HG02852 (cell line): Measurements from ENCODE around the gene ST6GAL2.

ENCODE experiments used
- ATAC-seq: cut with Tn5 transposase; IDR thresholded peaks from one replicate; pipeline ENCODE4 v1.9.1; 2021; ENCODE audit warnings: mild to moderate bottlenecking, moderate library complexity; ENCODE audit not compliant: unreplicated experiment

Gene ST6GAL2, protein sequence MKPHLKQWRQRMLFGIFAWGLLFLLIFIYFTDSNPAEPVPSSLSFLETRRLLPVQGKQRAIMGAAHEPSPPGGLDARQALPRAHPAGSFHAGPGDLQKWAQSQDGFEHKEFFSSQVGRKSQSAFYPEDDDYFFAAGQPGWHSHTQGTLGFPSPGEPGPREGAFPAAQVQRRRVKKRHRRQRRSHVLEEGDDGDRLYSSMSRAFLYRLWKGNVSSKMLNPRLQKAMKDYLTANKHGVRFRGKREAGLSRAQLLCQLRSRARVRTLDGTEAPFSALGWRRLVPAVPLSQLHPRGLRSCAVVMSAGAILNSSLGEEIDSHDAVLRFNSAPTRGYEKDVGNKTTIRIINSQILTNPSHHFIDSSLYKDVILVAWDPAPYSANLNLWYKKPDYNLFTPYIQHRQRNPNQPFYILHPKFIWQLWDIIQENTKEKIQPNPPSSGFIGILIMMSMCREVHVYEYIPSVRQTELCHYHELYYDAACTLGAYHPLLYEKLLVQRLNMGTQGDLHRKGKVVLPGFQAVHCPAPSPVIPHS

DNA sequence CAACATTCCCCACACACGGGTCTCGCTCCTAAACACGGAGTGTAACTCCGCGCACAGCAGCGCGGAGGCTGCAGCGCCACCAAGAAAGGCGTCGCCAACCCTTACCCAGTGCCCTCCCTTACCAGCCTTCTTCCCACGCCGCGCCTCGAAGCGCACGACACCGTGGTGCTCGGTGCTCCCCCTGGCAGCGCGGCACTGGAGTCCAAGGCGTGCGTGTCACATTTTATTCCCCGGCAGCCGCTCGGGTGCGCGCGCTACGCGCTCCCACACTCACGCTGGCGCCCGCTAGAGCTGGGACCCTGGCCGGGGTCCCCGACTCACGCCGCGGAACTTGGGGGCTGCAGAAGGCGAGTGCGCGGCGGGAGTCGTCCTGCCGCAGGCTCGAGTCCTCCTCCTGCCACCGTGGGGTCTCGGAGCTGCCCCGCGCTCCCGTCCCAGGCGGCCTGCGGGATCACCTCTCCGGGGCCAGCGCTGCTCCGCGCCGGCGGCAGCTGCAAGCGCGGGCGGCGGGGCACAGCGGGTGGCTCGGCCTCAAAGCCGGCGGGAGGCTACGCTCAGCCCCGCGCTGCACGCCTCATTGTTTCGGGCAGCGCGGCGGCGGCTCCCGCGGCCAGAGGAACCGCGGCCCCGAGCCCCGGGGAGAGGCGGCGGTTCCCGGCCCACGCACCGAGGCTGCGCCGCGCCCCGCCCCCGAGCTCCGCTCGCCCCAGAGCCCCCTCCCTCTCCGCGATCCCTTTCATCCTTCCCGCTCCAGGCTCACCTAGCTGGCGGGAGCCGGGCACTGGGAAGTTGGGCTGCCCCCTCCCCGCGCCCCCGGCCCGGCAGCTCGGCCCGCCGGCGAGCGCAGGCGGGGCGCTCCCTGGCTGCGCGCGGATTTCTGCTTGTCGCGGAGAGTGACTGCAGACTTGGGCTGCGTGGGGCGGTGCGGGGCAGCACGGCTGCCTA, at the start of gene ST6GAL2:
Gene ST6GAL2, minus strand, starts transcription at position 197 of the 945 bp plus-strand sequence. CDS start 42,190 bp downstream, outside the sequence.
- ATAC-seq = no peak

DNA sequence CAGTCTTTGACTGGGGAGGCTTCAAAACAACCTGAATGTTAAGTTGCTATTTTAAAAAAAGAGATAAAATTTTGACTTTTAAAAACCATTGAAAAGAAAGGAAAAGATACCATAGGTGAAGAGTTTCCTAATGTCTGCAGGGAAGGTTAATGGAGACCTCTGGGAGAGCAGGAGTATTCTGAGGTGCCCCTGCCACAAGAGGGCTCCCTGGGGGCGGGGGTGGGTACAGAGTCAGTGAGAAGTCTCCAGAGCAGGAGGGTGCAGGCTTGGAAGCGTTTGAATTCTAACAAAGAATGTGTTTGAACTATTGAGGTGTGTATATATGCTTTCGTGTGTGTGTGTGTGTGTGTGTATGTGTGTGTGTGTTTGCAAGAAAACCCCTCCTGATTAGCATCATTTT, 46.7 kb upstream of the ST6GAL2 start:
- ATAC-seq = no peak

DNA sequence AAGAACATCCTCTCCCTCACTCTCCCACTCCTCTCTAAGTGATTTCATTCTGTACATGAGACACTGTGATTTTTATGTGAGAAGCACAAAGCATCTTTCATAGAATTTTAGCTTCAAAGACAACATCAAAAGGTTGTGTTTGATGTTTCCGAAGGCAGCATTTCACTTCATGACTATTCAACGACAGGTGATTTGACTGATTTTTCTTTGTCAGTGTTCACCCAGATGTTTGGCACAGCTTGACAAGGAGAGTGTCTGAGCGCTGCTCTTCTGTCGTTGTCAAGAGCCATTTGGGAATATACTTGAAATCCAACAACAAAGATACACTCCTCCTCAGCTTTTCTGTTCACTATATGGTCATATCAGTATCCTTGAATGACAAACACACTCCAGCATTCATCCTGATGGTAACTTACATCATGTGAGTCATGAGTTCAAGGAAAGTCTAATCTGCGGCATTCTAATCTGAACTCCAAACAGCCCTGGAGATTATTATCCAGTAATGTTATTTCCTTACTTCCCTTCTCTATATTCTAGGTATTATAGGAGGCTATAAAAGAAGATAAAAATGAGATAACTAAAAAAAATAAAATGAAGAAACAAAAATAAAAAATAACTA, 45.9 kb upstream of the ST6GAL2 start:
- no peak for ATAC-seq

DNA sequence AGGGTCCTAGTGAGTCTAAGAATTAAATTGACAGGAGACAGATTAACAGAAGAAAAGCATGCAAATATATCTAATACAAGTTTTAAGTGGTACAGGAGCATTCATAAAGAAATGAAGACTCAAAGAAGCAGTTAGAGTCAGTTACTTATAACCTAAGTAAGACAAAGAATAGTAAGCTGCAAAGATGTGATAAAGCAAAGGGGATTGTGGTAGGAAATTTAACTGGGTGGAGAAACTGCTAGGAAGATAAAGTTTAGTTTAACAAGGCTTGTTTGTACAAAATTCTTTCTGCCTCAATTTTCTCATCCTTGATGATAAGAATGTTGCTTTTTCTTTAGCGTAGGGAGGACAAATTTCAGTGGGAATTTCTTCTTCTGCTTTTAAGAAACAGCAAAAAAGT, 35.5 kb upstream of the ST6GAL2 start:
- ATAC-seq = no peak

DNA sequence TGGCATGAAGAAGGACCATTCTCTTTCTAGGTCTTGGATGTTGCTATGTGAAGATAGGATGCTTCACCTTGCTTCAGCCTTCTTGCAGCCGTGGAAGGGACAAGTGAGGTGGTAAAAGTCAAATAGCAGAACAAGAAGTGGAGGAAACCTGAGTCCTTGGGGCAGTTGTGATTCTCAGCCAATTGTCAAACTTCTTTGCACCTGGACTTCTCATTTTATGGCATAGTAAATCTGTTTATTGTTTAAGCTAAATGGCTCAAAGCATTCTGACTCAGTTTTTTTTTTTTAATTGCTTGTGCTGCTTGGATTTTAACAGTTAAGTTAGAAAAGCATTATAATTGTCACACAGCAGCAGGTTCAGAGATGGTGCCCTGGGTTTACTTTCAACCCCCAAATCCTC, 33.0 kb upstream of the ST6GAL2 start:
- no peak for ATAC-seq

DNA sequence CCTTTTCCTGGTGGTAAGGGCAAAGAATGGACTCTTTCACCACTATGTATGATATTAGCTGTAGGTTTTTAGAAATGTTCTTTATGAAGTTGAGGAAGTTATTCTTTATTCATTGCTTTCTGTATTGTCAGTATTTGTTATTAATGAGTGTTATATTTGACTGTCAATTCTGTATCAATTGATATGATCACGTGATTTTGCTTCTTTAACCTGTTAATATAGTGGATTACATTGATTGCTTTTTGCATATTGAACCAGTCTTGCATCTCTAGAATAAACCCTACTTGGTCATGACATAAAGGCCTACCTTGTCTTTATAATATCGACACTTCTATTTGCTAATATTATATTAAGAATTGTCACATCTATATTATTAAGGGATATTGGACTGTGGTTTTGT, 18.3 kb upstream of the ST6GAL2 start:
- ATAC-seq = no peak

DNA sequence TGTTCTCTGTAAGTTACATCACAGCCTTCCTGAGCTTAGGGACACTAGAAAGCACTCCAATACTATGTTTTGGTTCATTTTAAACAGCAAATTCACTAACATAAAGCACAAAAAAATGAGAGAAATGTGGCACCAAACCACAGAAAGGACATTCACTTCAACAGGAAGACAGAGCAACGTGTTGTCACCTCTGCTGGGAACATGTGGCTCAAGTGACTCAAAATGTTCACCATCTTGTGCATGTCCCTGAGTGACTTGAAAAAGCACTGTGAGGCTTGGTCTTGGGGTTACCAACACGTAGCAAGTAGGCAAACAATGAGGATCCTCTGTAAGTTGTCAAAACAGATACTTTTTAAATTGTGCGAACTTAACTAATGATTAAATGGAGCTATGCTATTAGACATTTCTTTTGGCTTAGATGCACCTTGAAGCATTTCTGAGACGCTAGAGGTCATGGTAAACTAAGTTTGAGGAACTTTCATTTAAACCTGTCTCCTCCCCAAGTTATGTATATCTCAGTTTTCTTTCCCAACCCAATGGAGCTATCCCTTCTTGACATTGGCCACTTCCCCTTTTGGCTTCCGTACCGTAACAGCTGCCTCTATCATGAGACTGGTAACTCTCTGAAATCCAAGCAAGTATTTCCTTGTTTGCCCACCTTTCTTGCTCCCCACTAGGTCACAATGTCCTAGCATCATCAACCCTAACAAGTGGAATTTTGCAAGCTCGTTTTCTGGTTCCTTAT, 14.0 kb upstream of the ST6GAL2 start:
- ATAC-seq = no peak

DNA sequence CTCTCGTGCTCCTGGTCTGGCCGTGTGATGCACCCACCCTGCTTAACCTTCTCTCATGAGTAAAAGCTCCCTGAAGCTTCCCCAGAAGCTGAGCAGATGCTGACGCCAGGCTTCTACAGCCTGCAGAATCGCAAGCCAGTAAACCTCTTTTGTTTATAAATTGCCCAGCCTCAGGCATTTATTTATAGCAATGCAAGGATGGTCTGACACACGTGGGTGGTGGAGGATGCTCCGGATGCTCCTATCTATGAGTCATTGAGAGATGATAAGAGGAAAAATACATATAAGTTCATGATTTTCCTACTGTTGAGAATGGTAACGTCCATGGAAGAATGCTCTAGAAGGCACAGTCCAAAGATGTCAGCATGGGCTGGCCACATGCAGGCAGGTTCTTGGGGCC, 8.6 kb upstream of the ST6GAL2 start:
- no peak for ATAC-seq

DNA sequence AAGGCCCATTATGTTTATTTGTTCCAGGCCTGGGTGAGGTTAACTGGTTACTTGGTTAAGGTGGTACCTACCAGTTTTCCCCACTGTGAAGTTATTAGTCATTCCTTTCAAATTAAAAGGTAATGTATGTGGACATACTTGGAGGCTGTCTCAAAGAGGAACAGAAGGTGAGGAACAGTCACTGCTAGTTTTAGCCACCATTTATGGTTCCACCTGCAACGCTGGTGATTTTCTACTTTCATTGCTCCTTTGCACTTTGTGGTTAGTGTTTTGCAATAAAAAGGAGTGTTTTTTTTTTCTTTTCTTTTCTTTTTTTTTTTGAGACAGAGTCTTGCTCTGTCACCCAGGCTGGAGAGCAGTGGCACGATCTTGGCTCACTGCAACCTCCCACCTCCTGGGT, 6.1 kb upstream of the ST6GAL2 start:
- ATAC-seq = no peak

DNA sequence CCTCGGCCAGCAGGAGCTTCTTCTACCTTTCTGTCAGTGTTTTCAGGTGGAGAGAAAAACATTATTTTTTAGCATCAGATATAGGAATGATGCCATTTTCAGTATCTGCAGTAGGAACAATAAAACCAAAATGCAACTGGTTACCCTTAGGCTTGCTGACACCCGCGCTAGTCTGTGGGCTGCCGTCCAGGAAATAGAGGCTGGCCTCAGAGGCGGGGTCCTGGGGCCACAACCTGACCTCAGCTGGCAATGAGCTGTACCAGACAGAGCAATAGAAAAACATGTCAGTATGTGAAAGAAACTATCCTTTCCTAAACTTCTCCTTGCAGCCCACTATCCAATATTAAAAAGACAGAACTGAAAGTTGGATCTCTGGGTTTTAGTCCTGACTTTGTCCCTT, 4.6 kb upstream of the ST6GAL2 start:
- no peak for ATAC-seq

DNA sequence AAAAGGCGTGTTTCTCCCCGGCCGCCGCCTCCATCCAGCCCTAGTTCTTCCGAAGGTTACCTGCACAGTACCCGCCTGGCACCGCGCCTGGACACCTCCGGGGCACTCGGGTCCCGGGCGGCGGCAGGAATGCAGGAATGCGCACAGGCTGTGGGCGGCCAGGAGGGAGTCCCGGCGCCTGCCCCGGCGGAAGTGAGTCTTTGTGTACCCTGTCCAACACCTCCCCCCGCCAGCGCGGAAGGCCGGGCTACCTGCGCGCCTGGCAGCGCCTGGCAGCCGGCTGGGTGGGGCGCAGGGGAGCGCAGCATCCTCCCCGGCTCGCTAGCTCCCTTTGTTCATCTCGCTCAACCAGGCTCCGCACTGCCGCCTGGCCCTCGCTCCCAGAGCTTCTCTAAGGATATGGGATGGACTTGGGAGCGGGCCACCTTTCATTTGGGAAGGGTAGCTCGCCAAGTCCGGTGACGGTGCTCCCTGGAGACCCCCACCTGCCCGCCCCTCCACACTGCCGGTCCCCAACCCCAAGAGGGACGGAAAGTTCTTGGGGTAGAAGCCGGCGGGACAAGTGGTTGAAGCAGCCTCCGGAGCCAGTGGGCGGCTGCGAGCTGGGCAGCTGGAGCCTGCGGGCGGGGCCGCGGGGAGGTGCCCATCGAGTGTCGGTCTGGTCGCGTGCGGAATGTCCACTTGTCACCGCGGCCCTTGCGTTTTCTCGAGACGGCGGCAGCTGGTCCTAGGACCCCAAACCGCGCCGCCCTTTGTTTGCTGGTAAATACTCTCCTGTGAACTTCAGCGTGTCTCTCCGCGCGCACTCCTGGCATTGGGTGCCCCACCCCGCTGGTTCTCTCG, 1.2 kb upstream of the ST6GAL2 start:
- ATAC-seq = no peak

DNA sequence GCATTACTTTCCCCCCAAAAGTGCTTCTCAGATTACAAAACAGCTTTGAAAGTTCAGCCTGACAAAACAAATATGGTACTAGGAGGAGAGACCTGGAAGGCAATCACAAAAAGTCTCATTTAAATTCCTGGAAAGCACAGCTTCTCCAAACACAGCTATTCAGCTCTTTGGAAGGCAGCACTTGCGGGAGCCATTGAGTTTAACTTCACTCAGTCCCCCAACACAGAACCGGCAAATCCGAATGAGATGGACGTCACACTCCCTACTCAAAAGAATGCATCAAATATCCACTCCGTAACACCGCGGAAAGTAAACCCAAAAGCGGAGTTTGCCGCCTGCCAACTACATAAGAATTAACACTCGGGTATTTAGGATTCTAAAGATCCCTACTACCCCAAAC, 638 bp downstream of the ST6GAL2 start:
- no peak for ATAC-seq

DNA sequence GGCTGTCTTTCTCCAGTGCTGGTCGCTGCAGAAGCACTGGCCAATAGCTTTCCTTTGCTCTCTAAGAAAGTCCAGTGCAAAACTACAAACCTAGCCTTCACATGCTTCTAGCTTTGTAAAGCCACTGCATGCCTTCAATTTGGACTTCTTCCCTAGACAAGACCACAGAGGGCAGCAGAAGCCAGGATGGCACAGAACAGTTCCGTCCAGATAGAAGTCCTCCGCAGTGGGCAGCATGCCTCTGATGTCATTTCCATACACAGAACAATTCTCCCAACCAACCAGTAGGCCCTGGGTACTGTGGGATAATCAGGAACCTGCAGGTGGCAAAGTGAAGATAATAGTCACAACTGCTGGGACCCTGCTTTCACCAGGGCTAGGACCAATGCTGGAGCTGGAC, 3.3 kb downstream of the ST6GAL2 start:
- ATAC-seq = no peak

DNA sequence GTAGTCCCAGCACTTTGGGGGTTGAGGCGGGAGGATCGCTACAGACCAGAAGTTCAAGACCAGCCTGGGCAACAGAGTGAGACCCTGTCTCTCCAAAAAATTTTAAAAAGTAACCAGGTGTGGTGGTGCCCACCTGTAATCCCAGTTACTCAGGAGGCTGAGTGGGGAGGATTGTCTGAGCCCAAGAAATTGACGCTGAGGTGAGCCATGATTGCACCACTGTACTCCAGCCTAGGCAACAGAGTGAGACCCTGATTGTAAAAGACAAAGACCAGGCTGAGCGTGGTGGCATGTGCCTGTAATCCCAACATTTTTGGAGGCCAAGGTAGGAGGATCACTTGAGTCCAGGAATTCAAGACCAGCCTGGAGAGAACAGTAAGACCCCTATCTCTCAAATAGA, 7.8 kb downstream of the ST6GAL2 start:
- ATAC-seq = no peak

DNA sequence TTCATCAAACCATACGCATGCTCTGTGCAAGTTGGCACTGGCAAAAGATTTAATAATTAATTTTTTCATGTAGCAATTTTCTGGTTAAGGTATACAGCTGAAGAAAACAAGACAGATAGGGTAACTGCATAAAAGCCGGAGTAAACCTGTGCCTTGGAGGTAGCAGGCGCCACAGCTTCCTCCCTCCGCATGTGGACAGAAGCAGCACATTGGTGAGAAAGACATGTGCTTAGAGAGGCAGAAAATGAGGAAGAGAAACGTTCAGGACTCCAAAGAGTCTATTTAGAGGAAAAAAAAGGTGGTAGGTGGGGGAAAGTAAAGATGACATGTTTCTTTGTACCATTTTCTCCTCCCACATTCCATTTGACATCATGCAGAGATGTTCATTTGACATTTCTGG, 9.3 kb downstream of the ST6GAL2 start:
- ATAC-seq = no peak

DNA sequence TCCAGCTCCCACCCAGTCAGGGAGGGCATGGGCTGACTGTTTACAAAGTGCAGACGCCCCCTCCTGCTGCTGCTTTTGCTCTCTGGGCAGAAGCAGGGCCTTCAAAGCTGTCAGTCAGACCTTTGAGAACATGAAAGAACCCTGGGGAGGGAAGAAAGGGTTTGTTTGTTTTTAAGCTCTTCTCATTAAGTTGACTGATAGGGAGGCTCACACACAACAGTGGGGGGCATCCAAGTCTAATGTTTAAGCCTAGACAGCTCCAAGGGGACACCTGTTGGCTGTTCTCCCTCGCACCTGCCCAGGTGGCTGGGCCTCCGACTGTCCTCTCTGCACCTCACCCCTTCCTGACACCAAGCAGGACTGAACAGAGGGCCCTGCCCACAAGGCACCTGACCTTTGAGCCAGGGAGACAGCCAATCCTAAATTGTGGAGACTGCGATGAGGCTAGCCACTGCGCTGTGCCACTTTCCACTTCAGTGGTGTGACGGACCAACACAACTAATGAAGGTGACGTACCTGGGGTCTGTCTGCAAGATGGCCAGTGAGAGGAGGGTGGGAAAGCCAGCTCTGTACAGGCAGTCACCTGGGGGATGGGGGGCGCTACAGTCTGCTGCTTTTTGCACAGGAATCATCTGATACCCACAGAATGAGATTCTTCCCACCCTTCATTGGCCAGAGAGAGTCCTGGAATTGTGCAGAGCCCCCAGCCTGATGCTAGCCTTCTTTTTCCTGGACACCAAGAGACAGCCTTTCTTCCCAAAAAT, 16.3 kb downstream of the ST6GAL2 start:
- ATAC-seq = no peak

DNA sequence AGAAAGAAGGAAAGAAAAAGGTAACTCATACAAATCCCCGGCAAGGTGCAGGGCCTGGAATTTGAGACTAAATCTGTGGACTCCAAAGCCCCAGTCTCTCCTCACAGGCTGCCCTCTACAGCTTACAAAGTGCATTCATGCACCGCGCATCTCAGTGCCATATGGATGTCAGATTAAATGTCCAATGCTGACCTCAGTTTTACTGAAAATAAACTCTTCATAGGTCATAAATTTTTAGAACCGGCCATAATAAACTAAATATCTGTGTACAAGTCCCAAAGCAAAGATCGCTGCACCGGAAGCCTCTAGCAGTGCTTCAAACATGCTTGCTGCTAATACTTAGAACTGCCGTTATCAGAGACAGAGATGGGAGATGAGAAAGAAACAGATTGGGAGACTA, 17.7 kb downstream of the ST6GAL2 start:
- ATAC-seq = no peak

DNA sequence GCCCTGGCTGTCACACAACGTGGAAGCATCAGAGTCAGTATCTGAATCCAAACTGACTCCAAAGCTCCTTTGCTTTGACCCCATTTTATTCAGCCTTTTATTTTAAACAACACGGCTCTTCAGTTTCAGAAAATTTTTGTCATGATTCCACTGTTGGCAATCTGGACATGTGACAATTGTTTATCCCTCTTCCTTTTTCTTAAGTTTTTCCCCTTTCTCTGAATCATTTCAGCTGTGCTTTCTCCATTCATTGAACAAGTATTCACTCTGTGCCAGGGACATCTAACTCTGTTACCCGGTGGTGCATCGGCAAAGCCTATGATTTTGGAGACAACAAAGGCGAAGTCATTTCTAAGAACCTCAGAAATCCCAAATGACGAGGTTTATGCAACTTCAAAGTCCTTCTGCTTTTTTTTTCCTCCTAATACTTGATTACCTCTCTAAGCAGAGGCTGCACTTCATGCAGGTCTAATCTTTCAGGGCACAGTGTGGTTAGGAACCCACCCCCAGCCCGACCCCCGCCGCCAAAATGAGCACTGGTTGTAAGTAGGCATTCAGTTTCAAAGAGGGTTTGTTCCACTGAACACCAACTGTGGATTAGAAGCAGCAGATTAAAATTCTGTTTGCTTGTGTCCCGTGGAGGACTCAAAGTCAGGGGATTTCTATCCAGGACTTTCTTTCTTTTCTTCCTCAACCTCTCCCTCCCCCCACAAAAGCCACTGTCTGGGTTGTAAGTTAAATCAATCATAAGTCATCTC, 18.6 kb downstream of the ST6GAL2 start:
- no peak for ATAC-seq
